Measurements from ENCODE around the gene FBXO21. TPM values are rescaled to one million over a fixed set of nuclear protein-coding genes. Genes with fewer than 3 reads are reported as not detected.

Gene FBXO21
- total RNA-seq, 4 donors from 2014 or later: 42.7 to 141 (median 80.4) TPM

DNA sequence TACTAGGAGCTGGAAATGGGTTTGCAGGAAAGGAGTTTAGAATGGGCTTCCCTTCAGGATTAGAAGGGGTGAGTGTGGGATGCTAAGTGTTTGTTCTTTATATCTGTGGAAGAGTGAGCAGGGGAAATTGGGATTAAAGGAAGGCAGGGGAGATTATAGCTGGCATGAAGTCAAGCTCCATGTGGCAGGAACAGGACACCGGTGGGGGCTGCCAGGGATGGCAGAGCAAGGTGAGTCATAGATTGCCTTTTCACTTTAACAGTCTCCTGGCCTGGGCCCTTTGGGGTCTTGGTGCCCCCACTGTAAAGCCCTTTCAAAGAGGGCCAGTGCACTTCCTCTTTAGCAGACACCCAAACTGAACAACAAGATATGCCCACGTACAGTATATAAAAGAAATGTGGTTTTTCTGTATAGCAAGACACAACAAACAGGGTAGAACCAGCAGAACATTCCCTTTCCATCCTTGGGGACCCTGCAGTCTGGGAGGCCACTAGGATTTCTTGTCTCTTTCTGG, 23.1 kb upstream of the FBXO21 start:
- Histone ChIP-seq H3K27me3 (no peaks in the 10 kb centered on the region), H3K36me3 (no peaks in the 10 kb centered on the region), H3K27ac (no peak overlapping the region), H3K9me3 (no peaks in the 10 kb centered on the region), H3K4me3 (no peak overlapping the region), H3K4me1 (peaks cover 5% of the 10 kb centered on the region in 2 donors)
- DNase-seq: no peak
- intact Hi-C loops (cut with DNase I; ENCODE audit: low total_unique reads): no loop called here
- no peak for TF ChIP-seq POLR2A (IDR thresholded peaks at IDR 0.05)
- TF ChIP-seq, protein P1, sequence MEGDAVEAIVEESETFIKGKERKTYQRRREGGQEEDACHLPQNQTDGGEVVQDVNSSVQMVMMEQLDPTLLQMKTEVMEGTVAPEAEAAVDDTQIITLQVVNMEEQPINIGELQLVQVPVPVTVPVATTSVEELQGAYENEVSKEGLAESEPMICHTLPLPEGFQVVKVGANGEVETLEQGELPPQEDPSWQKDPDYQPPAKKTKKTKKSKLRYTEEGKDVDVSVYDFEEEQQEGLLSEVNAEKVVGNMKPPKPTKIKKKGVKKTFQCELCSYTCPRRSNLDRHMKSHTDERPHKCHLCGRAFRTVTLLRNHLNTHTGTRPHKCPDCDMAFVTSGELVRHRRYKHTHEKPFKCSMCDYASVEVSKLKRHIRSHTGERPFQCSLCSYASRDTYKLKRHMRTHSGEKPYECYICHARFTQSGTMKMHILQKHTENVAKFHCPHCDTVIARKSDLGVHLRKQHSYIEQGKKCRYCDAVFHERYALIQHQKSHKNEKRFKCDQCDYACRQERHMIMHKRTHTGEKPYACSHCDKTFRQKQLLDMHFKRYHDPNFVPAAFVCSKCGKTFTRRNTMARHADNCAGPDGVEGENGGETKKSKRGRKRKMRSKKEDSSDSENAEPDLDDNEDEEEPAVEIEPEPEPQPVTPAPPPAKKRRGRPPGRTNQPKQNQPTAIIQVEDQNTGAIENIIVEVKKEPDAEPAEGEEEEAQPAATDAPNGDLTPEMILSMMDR (IDR thresholded peaks at IDR 0.05 in 4 of 5, conservative IDR thresholded peaks at IDR 0.05 in 1 of 5): no peak
- in situ Hi-C loops (cut with MboI; ENCODE audit: low sequenced_read_pairs in 4 of 4): loop anchor here (10.0 to 25.0 kb wide), 3 partner anchors 374 to 621 kb away; no protein-coding TSS in a partner anchor
- ATAC-seq: peak in 1 of 2 donors; percentile 30

DNA sequence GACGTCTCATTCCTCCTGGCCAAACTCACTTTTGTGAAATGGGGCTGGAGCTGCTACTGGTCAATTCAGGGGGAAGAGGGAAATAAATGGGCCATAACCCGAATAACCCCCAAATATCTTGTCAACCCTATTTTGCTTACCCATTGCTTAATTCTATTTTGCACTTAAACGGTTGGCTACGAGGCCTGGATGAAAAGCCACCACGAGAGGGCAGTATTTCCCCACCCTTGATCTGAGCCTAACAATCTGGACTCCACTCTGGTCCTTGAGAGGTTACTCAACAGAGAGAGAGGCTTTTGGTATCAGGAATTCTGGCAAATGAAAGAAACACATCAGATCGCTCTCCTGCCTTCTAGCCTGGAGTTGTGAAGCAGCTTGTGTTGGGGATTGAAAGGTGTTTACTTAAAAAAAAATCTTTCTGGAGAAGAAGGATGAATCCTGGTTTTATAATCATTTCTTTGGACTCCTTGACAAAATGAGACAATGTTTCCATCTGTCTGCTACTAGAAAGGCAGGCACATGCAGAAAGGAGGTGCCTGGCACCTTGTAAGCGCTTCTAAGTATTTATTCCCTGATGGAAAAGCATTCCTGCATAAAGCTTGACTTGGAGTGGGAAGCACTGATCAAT, 22.4 kb upstream of the FBXO21 start:
- Histone ChIP-seq H3K27me3 (no peaks in the 10 kb centered on the region), H3K4me3 (no peak overlapping the region), H3K27ac (no peak overlapping the region), H3K4me1 (peaks cover 0 to under 1% of the 10 kb centered on the region in 2 donors), H3K9me3 (no peaks in the 10 kb centered on the region), H3K36me3 (no peaks in the 10 kb centered on the region)
- in situ Hi-C loops (cut with MboI; ENCODE audit: low sequenced_read_pairs in 4 of 4): loop anchor here (10.0 to 25.0 kb wide), 3 partner anchors 375 to 622 kb away; no protein-coding TSS in a partner anchor
- TF ChIP-seq, protein P1 (IDR thresholded peaks at IDR 0.05 in 4 of 5, conservative IDR thresholded peaks at IDR 0.05 in 1 of 5): peak; percentile 54 to 87 (median 75)
- TF ChIP-seq POLR2A (IDR thresholded peaks at IDR 0.05): no peak
- intact Hi-C loops (cut with DNase I; ENCODE audit: low total_unique reads): loop anchor here (1.0 kb wide), 1 partner anchor 625 kb away; no protein-coding TSS in a partner anchor
- ATAC-seq (peak; percentile 88 to 89), DNase-seq (peak; percentile 33 to 63)

DNA sequence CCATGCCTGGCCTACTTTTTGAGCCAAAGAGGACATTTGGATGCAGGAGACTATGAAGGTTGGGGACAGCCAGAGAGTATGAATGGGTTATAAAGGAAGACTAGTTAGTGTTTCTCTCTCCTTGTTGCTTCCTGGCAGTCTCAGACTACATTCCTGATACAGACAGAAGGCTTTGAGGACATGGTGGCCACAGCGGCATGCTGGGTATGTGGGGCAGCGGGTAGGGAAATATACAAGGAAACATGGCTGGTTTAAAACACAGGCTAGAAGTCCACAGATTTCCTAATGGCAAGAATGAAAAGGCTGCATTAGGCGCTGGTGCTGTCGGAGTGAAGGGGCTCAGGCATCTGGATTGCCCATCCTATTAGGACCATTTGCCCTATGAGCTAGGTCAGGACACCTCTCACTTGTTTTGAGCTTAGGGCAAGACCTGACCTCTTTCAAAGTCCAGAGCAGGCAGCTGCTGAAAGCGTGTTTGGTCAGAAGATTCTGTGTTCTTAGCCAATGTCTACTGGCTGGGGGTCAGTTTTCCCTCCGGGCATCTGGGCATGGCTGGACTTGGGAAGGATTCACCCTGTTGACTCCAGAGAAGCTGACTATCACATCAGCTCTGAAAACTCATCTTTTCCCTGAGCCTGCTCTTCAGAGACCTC, 20.1 kb upstream of the FBXO21 start:
- ATAC-seq: no peak
- in situ Hi-C loops (cut with MboI; ENCODE audit: low sequenced_read_pairs in 4 of 4): loop anchor here (10.0 to 25.0 kb wide), 3 partner anchors 377 to 624 kb away; no protein-coding TSS in a partner anchor

DNA sequence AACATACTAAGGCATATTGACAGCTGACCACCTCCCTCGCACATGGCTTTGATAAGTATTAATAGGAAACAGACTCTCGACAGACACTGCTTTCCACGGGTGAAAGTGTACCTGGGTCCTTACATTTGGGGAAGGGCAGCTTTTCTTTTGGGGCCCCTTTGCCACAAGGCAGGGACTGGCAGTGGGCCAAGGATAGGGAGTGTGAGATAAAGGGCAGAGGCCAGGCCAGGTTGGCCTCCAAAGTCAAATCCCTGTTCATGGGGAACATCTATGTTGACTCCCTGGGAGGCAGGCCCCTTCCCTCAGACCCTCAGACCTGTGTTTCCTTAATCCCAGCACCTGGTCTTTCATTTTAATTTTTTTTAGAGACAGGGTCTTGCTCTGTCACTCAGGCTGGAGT, 19.4 kb upstream of the FBXO21 start:
- no peak for DNase-seq
- no peaks in the 10 kb centered on the region for H3K36me3 ChIP-seq
- in situ Hi-C loops (cut with MboI; ENCODE audit: low sequenced_read_pairs in 4 of 4) (loop anchor here (10.0 to 25.0 kb wide), 3 partner anchors 378 to 625 kb away; no protein-coding TSS in a partner anchor), intact Hi-C loops (cut with DNase I; ENCODE audit: low total_unique reads) (loop anchor here (5.0 kb wide), 1 partner anchor 643 kb away; no protein-coding TSS in a partner anchor)
- H3K9me3 ChIP-seq: no peaks in the 10 kb centered on the region
- no peak overlapping the region for H3K27ac ChIP-seq
- no peak for ATAC-seq
- TF ChIP-seq POLR2A (IDR thresholded peaks at IDR 0.05): no peak
- TF ChIP-seq, protein P1 (IDR thresholded peaks at IDR 0.05 in 4 of 5, conservative IDR thresholded peaks at IDR 0.05 in 1 of 5): no peak
- H3K4me1 ChIP-seq: no peaks in the 10 kb centered on the region
- no peaks in the 10 kb centered on the region for H3K27me3 ChIP-seq
- no peak overlapping the region for H3K4me3 ChIP-seq

More for the DNA sequence above, 20.1 kb upstream of the FBXO21 start:
- no peak for TF ChIP-seq POLR2A (IDR thresholded peaks at IDR 0.05)
- TF ChIP-seq, protein P1 (IDR thresholded peaks at IDR 0.05 in 4 of 5, conservative IDR thresholded peaks at IDR 0.05 in 1 of 5): no peak
- H3K36me3 ChIP-seq: no peaks in the 10 kb centered on the region
- H3K27ac ChIP-seq: no peak overlapping the region
- no peaks in the 10 kb centered on the region for H3K9me3 ChIP-seq
- H3K4me3 ChIP-seq: no peak overlapping the region
- H3K27me3 ChIP-seq: no peaks in the 10 kb centered on the region
- no peaks in the 10 kb centered on the region for H3K4me1 ChIP-seq
- DNase-seq: no peak
- intact Hi-C loops (cut with DNase I; ENCODE audit: low total_unique reads): no loop called here

Data from gastrocnemius medialis (tissue), 4 donors.